NCI-H2196 treated with DMSO at 0.1 percent for 48 hours (cell line): ENCODE data around the gene TP73.

Experiments used
- DNase-seq: peaks from one replicate; lab custom pipeline; 2025; ENCODE audit not compliant: unreplicated experiment; lab: John Stamatoyannopoulos, UW

The TP73 gene

GRCh38 chr1:3761296-3762010 is 109.1 kb downstream of the TP73 start:
- DNase-seq: no peak

- no peak for DNase-seq
Measured at GRCh38 chr1:3762151-3762872, 110.0 kb downstream of the TP73 start.

- DNase-seq: no peak
Measured at GRCh38 chr1:3762873-3763228, 110.5 kb downstream of the TP73 start.

GRCh38 chr1:3763351-3764125 is 111.2 kb downstream of the TP73 start:
- no peak for DNase-seq

GRCh38 chr1:3767328-3767925 is 115.1 kb downstream of the TP73 start:
- DNase-seq: no peak

- no peak for DNase-seq
Measured at GRCh38 chr1:3768811-3769390, 116.6 kb downstream of the TP73 start.

GRCh38 chr1:3770047-3770765 is 117.9 kb downstream of the TP73 start:
- no peak for DNase-seq

GRCh38 chr1:3771108-3772026 is 119.1 kb downstream of the TP73 start:
- no peak for DNase-seq

GRCh38 chr1:3772027-3772714 is 119.9 kb downstream of the TP73 start:
- peak; percentile 66 for DNase-seq

GRCh38 chr1:3772715-3773571 is 120.6 kb downstream of the TP73 start, which contains the start of gene SMIM1:
Gene SMIM1 (plus strand): TSS chr1:3772749. CDS start chr1:3775374, 2,625 bp downstream.
- DNase-seq: no peak

GRCh38 chr1:3773572-3774275 is 121.4 kb downstream of the TP73 start:
- no peak for DNase-seq

GRCh38 chr1:3774276-3774945 is 122.1 kb downstream of the TP73 start:
- no peak for DNase-seq

GRCh38 chr1:3774946-3775489 is 122.7 kb downstream of the TP73 start:
- no peak for DNase-seq

GRCh38 chr1:3775490-3776230 is 123.3 kb downstream of the TP73 start:
- DNase-seq: peak; percentile 84

GRCh38 chr1:3776231-3776961 is 124.1 kb downstream of the TP73 start:
- no peak for DNase-seq
